CD4-positive, alpha-beta T cell treated with Interferon alpha-2 for 1 hour (primary cell): ENCODE results near the gene NOL4L.

Experiments
- DNase-seq, 2 donors: peaks; one replicate each; pipeline ENCODE4 v3.0.0-alpha.2; 2020 to 2022

The NOL4L gene, protein sequence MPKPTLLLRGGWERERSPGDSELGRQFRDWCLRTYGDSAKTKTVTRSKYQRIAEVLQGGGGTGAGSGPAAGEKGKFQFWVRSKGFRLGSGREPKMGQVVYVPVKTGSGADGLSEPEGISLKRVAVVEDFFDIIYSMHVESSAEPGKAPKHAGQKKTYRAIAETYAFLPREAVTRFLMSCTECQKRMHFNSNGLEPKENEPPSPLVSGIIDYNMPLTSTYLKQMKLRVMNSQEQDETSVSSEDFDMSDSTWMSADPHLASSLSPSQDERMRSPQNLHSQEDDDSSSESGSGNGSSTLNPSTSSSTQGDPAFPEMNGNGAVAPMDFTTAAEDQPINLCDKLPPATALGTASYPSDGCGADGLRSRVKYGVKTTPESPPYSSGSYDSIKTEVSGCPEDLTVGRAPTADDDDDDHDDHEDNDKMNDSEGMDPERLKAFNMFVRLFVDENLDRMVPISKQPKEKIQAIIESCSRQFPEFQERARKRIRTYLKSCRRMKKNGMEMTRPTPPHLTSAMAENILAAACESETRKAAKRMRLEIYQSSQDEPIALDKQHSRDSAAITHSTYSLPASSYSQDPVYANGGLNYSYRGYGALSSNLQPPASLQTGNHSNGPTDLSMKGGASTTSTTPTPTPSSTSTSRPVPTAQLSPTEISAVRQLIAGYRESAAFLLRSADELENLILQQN

DNA sequence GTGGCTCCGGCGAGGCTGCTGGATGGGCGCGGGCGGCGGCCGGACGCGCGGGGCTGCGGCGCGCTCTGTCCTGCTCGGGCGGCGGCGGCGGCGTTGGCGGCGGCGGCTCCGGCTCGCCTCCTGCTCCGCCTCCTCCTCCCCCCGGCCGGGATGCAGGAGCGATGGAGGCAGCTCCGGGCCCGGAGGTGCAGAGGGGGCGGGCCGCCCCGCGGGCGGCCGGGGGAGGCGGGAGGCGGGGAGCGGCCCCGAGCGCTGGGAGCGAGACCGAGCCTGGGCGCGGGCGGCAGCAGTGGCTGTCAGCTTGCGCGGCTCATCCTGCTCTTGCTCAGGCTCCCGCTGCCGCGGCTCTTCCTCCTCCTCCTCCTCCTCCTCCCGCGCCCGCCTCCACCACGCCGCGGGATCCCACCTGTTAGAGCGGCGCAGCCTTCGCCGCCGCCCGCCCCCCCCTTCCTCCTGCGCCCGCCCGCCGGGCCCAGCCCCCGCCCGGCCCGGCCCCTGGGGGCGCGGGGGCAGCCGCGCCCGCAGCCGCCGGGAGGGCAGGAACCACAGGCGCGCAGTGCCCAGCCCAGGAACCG, at the start of gene NOL4L:
Gene NOL4L (minus strand): TSS at position 323 of the 575 bp plus-strand sequence. CDS start 443 bp downstream, outside the sequence.
- peak in 1 of 2 donors; percentile 52 for DNase-seq

- DNase-seq = no peak
Observed at GRCh38 chr20:32634041-32634805, 49.1 kb upstream of the NOL4L start.

DNA sequence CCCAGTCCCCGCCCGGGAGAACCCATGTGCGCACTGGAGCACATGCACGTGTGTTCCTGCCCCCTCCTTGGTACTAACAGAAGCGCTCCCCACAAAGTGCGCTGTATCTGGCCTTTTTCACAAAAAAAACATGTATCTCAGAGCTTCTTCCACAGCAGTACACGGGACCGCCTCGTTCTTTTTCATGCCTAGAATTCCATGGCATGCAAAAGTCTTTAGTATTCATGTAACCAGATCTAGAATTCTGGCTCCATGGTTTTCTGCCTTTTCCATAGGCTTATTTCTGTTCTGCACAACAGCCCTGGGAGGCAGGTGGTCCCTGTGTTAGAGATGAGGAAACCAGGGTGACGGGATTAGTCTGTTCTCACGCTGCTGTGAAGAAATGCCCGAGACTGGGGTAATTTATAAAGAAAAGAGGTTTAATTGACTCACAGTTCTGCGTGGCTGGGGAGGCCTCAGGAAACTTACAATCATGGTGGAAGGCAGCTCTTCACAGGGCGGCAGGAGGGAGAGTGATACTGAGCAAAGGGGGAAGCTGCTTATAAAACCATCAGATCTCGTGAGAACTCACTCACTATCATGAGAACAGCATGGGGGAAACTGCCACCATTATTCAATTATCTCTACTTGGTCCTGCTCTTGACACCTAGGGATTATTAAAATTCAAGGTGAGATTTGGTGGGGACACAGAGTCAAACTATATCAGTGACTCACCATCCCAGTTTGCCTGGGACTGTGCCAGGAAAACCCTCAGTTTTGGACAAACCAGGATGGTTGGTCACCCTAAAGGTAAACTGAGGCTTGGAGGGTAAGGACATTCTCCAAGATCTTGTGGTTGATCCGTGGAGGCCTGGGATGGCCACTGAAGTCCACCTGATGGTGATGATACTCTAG, 47.6 kb upstream of the NOL4L start:
- DNase-seq = no peak

DNA sequence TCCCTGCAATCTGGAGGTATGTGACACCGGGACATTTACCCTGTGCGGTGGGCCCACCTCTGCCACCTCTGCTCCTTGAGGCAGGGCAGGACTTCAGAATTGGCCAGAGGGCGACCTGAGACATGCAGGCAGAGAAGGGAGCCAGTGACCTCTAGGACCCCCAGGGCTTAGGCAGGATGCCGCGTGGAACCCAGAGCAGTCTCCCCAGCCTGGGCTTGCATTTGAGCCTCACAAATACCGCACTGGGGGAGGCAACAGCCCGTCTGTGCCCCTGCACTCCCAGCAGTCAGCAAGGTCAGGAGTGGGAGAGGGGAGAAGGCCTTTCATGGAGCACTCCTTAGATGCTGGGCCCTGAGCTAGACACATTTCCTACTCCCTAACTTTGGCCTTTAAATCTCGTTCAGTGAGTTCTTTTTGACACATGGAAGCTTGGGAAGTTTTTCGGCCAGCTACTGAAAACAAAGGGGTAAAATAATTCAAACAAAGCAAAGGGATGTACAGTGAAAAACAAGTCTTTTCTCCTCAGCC, 46.9 kb upstream of the NOL4L start:
- DNase-seq = no peak

- DNase-seq = no peak
Observed at GRCh38 chr20:32629813-32630212, 44.7 kb upstream of the NOL4L start.

DNA sequence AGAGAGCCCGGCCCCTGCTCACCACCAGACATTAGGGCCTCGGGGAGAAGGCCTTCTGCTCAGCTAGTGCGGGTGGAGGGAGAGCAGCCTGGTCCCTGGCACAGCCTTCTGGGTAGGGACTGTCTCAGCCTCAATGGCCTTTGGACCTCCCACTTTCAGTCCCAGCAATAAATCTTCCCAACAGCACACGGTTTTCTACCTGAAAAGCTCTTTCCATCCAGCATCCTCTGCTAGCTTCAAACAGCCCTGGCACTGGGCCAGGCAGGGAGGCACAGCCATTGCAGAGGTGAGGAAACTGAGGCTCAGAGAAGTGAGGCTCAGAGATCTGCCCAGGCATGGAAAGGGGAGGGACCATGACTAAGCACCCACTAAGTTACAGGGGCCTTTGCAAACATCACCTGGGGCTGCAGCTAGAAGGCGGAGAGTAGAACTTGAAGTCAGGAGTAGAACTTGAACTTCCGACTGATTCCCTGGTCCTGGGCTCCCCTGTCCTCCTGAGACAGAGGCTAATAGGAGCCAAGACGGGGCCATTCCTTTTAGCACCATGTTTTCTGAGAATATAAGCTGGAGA, 43.9 kb upstream of the NOL4L start:
- no peak for DNase-seq

DNA sequence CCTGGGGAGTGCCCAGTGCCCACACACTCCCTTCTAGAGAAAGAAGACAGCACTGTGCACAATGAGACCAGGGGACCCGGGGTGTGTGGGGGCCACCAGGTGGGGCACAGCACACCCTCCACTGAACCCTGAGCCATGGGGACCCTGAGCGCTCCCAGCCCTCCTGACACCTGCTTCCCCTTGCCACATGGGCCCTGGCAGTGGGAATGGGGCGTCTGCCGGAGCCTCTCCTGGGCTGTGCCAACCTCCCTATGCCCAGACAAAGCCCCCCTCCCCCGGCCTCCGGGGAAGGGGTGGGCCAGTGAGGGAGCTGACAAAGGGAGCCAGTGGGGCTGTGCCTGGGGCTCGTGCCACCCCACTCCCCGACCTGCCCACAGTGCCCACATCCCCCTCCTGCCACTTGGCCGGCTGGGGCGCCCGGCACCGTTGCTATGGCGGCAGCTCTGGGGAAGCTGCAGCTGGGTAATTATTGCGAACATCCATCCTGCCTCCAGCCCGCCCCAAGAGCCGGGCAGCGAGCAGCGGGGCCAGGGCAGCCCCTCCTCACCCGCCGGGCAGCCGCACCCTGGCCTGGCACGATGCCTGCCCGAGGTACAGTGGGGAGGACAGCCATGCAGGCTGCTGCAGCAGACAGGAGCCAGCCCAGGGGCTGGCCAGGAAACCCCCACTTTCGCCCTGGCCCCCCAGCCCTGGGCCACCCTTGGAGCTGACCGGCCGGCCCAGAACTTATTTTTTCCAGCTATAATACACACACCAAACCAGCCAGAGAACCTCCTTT, 41.9 kb upstream of the NOL4L start:
- peak in 1 of 2 donors; percentile 9 for DNase-seq

DNA sequence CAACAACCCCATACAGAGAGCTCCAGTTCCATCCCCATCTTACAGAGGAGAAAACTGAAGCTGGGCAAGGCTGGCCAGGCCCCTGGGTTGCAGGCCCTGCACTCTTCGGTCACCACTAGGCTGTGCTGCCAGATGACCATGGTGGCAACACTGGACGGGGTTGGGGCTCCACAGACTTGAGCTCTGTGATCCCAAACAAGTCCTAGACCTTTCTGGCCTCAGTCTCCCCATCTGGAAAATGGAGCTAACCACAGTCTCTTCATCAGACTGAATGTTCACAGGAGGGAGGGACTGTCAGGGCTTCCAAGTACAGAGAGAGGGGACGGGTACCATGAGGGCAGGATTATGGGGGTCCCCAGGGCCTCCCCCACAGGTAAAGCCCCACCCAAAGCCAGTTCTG, 41.3 kb upstream of the NOL4L start:
- DNase-seq = no peak

DNA sequence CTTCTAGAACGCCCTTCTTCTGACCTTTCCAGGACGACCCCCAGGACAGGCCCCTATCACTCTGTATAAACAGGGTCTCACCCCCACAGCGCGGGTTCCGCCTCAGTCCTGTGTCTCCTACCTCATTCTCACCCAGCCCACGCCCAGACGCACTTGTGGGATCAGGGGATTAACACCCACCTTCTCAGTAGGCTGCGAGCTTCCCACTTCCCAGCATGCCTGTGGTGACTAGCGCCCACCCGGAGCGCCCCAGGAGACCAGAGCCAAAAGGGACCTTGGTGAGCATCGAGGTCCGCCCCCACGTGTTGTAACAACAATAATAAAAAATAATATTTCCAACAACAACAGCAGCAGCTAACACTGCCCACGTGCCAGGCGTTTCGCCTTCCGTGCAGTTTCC, 40.9 kb upstream of the NOL4L start:
- DNase-seq = no peak

DNA sequence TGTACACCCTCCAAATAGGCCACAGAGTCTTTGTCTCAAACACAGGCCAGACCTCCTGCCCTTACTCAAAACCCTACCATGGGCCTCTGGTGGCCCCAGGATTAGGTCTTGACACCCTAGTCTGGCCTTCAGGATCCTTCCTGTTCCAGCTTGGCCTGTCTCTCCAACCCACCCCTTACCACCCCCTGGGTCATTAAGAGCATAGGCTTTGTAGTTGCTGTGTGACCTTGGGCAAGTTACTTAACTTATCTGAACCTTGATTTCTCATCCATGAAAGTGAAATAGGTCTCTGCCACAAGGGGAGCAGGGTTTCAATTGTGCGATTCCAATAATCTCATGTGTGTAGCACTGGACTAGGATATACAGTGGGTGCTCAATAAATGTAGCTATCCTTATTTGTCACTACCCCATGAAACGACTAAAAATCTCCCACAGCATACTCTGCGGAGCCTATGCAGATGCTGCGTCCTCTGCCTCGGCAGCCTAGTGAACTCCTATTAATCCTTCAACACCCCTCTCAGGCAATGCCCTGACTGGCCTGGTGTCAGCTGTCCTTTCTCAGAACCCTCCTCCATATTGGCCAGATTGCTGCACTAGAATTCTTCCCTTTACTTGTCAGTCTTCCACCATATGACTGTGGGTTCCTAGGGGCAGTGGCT, 39.7 kb upstream of the NOL4L start:
- DNase-seq = no peak

GRCh38 chr20:32623667-32624157, 38.6 kb upstream of the NOL4L start:
- no peak for DNase-seq

- no peak for DNase-seq
Observed at GRCh38 chr20:32622585-32623468, 37.7 kb upstream of the NOL4L start.

DNA sequence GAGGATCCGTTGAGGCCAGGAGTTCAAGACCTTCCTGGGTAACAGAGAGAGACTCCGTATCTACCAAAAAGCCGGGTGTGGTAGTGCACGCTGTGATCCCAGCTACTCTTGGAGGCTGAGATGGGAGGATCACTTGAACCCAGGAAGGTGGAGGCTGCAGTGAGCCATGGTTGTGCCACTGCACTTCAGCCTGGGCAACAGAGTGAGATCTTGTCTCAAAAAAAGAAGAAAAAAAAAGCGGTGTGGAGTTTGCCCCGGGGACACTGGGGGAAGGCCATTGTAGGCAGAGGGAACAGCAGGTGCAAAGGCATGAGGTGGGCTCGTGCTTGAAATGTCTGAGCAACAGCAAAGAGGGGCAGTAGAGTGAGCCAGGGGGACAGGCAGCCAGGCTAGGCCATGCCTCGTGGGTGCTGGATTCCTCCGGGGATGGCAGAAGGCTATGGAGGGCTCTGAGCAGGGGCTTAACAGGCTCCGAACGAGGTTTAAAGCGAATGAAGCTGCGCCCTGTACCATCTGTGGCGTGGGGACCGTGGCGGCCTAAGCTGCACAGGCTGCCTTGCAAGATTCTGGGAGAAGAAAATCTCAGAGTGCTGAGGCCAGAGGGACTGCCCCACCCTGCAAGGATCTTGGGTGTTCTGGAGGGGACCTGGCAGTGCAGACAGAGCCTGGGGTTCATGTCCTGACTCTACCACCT, 36.9 kb upstream of the NOL4L start:
- DNase-seq = no peak

DNA sequence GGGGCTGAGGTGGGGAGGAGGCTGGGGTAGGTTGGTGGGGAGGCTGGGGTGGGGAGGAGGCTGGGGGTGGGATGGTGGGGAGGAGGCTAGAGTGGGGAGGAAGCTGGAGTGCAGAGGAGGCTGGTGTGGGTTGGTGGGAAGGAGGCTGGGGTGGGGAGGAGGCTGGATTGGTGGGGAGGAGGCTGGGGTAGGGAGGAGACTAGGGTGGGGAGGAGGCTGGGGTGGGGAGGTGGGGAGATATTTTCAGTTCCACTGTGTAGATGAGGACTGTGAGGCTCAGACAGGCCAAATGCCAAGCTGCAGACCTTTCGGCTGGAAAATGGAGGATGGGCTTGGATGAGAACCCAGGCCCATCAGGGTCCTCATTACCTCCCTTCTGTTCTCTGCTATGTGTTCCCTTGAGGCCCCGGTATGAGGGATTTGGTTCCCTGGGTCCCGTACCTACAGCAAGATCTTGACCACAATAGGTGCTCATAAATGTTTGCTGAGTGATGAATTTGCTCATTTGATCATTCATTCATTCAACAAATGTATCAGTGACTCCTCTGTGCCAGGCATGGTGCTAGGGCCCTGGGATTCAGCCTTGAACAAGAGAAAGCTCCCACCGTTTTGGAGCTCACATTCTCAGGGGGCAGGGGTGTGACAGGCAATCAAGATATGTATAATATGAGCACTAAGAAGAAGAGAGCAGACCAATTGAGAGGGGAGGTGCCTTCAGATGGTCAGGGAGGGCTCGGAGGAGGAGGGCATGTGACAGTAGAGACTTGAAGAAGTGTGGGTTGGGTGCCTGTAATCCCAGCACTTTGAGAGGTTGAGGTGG, 36.1 kb upstream of the NOL4L start:
- DNase-seq = no peak

DNA sequence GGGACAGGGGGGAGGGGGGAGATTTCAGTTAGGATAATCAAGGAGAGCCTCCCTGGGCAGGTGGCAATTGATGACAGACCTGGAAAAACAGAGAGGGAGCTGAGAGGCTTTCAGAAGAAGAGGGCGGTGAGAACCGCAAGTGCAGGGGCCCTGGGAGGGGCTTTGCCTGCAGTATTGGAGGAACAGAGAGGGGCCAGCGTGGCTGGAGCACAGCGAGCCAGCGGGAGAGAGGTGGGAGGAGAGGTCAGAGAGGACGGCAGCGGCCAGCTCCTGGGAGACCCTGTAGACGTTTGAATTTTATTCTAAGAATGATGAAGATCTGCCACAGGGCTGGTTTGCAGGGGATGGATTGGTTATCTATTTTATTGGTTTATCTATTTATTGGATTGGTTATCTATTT, 34.5 kb upstream of the NOL4L start:
- DNase-seq = no peak

DNA sequence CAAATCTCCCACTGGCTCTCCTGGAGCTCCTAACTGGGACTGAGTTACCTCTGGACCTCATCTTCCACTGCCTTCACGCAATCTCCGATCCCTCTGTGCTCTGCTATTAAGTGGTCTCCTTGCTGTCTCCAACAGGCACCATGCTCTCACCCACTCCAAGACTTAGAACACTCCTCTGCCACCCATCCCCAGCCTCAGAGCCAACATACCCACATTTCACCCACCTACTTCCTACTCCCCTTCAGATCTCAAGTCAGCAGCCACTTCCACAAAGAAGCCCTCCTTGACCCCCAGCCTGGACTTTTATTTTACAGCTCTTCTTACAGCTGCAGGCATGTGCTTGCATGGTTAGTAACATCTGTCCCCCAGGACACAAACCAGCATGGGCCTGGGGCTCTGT, 29.6 kb upstream of the NOL4L start:
- no peak for DNase-seq

- DNase-seq = no peak
Observed at GRCh38 chr20:32614303-32614702, 29.2 kb upstream of the NOL4L start.
